ENCODE measurements around the gene TSPAN9.

Gene TSPAN9

DNA sequence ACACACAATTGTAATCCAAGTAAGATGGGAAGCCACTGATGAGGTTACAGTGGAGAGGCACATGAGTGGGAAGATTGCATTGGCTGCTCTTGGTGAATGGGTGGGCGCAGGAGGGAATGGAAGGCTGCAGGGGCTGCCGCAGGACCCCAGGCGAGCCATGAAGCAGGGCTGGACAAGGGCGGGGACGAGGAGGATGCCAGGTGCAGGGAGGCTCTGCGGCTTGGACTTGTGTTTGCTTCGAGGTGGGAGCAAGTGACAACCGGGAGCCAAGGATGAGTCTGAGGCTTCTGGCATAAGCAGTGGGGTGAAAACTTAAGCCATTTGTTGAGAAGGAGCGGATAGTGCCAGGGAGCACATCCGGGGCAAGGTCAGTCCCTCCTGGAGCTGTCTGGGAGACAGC lies 115.0 kb downstream of the TSPAN9 start:
- POLR2A ChIA-PET: interaction anchor here (0.9 kb wide), 1 partner anchor 18 kb away, joined by 3 read pairs; no protein-coding TSS in a partner anchor
- CTCF ChIA-PET: interaction anchor here (1.0 to 1.7 kb wide), 3 partner anchors 7 to 85 kb away, joined by 3 to 7 read pairs (median 4); no protein-coding TSS in a partner anchor
- Histone ChIP-seq H3K4me1 (ENCODE audit: control extremely low read depth in 1 of 4, control insufficient read depth in 4 of 4, insufficient read depth in 4 of 4, low read length in 3 of 4) (peaks cover 0 to 17% (median 6%) of the 10 kb centered on the region in 4 experiments), H3K4me3 (ENCODE audit: control insufficient read depth in 1 of 7, extremely low read depth in 1 of 7, insufficient read depth in 4 of 7, low read depth in 2 of 7, low read length in 6 of 7) (no peak overlapping the region), H3K27ac (ENCODE audit: insufficient read depth in 1 of 2, low read depth in 1 of 2, low read length in 2 of 2, poor library complexity in 1 of 2, severe bottlenecking in 2 of 2) (no peak overlapping the region), H3K36me3 (ENCODE audit: control insufficient read depth in 4 of 4, insufficient read depth in 4 of 4, low read length in 3 of 4) (no peaks in the 10 kb centered on the region), H3K27me3 (replicated peaks in 2 of 5; ENCODE audit: control insufficient read depth in 4 of 5, insufficient read depth in 5 of 5, low read length in 4 of 5) (peaks cover 0 to 34% (median 25%) of the 10 kb centered on the region in 5 experiments), H3K9me3 (ENCODE audit: control extremely low read depth in 1 of 5, control insufficient read depth in 4 of 5, insufficient read depth in 2 of 5, low read depth in 1 of 5, low read length in 4 of 5) (no peaks in the 10 kb centered on the region)
- DNase-seq: no peak
- 95% methylated on average over 10 of the region's 10 CpGs for WGBS (ENCODE audit: insufficient coverage)

DNA sequence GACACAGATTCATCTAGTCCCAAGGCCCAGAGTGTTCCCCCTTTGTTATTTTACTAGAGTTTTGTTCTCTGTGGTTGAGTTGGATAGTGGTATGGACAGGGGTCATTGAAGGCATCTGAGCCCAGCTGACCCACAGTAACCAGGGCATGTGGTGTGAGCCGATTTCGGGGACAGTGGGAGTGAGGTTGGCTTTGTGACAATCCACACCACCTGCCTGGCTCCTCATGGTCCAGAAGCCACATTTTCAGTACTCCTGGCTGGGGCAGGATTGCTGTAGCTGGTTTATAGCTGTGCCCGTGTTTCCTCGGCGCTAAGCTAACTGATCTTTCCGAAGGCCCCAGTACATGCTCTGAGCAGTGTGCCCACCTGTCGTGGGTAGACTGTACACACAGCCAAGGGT lies 116.0 kb downstream of the TSPAN9 start:
- Histone ChIP-seq H3K9me3 (ENCODE audit: control extremely low read depth in 1 of 5, control insufficient read depth in 4 of 5, insufficient read depth in 2 of 5, low read depth in 1 of 5, low read length in 4 of 5) (no peaks in the 10 kb centered on the region), H3K4me3 (ENCODE audit: control insufficient read depth in 1 of 7, extremely low read depth in 1 of 7, insufficient read depth in 4 of 7, low read depth in 2 of 7, low read length in 6 of 7) (no peak overlapping the region), H3K36me3 (ENCODE audit: control insufficient read depth in 4 of 4, insufficient read depth in 4 of 4, low read length in 3 of 4) (no peaks in the 10 kb centered on the region), H3K4me1 (ENCODE audit: control extremely low read depth in 1 of 4, control insufficient read depth in 4 of 4, insufficient read depth in 4 of 4, low read length in 3 of 4) (peaks cover 0 to 17% (median 6%) of the 10 kb centered on the region in 4 experiments), H3K27me3 (replicated peaks in 2 of 5; ENCODE audit: control insufficient read depth in 4 of 5, insufficient read depth in 5 of 5, low read length in 4 of 5) (peaks cover 0 to 31% (median 28%) of the 10 kb centered on the region in 5 experiments), H3K27ac (ENCODE audit: insufficient read depth in 1 of 2, low read depth in 1 of 2, low read length in 2 of 2, poor library complexity in 1 of 2, severe bottlenecking in 2 of 2) (no peak overlapping the region)
- CTCF ChIA-PET: interaction anchor here (1.0 to 4.0 kb wide), 6 partner anchors 8 to 84 kb away, joined by 3 to 16 read pairs (median 4); no protein-coding TSS in a partner anchor
- no peak for DNase-seq
- POLR2A ChIA-PET: interaction anchor here (0.9 kb wide), 1 partner anchor 19 kb away, joined by 3 read pairs; no protein-coding TSS in a partner anchor
- 99% methylated on average over 7 of the region's 7 CpGs for WGBS (ENCODE audit: insufficient coverage)

DNA sequence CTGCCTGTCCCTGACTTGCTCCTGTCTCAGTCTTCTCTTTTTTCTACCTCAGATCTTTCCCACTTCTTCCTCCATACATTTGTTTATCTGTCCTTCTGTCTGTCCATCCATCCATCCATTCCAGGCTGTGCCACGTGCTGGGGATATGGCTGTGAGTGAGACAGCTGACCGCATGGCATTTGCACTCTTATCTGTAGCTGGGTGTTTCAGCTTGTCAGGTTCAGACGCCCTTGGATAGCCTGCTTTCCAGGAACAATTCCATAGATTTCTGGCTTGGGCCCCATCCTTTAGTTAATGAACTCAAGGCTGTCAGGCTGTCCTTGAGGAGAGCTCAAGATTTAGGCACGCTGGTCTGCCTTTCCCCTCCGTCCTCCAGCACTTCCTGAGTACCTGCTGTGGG lies 116.6 kb downstream of the TSPAN9 start:
- ChIA-PET POLR2A (no interaction called here), CTCF (interaction anchor here (0.8 to 4.0 kb wide), 8 partner anchors 9 to 73 kb away, joined by 3 to 16 read pairs (median 4); no protein-coding TSS in a partner anchor)

DNA sequence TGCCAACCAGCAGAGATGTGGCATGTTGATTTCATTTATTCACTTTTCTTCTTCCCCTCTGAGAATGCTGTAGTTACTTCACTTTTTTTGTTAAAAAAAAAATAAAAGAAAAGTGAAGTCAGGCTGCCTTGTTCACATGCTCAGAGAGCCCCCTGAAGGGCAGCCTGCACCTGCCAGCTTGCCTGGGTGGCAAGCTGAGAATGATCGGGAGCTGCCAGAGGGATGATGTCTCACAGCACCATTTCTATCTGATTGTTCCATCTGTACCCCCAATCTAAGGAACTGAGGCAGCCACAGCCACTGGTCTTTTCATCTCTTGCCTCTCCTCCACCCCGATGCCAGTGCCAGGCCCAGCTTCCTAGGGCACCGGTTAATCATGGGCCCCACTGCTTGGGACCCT lies 118.2 kb downstream of the TSPAN9 start:
- WGBS (ENCODE audit: insufficient coverage): 100% methylated on average over 3 of the region's 3 CpGs
- ChIA-PET CTCF (interaction anchor here (1.4 to 4.0 kb wide), 4 partner anchors 11 to 61 kb away, joined by 7 to 16 read pairs (median 8); no protein-coding TSS in a partner anchor), POLR2A (no interaction called here)
- no peak overlapping the region for H3K27ac ChIP-seq (ENCODE audit: insufficient read depth in 1 of 2, low read depth in 1 of 2, low read length in 2 of 2, poor library complexity in 1 of 2, severe bottlenecking in 2 of 2)
- H3K4me1 ChIP-seq (ENCODE audit: control extremely low read depth in 1 of 4, control insufficient read depth in 4 of 4, insufficient read depth in 4 of 4, low read length in 3 of 4): peaks cover 0 to 21% (median 15%) of the 10 kb centered on the region in 4 experiments
- H3K9me3 ChIP-seq (ENCODE audit: control extremely low read depth in 1 of 5, control insufficient read depth in 4 of 5, insufficient read depth in 2 of 5, low read depth in 1 of 5, low read length in 4 of 5): no peaks in the 10 kb centered on the region
- H3K36me3 ChIP-seq (ENCODE audit: control insufficient read depth in 4 of 4, insufficient read depth in 4 of 4, low read length in 3 of 4): no peaks in the 10 kb centered on the region
- peaks cover 0 to 48% (median 24%) of the 10 kb centered on the region in 5 experiments for H3K27me3 ChIP-seq (replicated peaks in 2 of 5; ENCODE audit: control insufficient read depth in 4 of 5, insufficient read depth in 5 of 5, low read length in 4 of 5)
- H3K4me3 ChIP-seq (ENCODE audit: control insufficient read depth in 1 of 7, extremely low read depth in 1 of 7, insufficient read depth in 4 of 7, low read depth in 2 of 7, low read length in 6 of 7): no peak overlapping the region
- peak in 2 of 3 donors; percentile 24 to 34 for DNase-seq

More for the DNA sequence above, 116.6 kb downstream of the TSPAN9 start:
- no peak overlapping the region for H3K27ac ChIP-seq (ENCODE audit: insufficient read depth in 1 of 2, low read depth in 1 of 2, low read length in 2 of 2, poor library complexity in 1 of 2, severe bottlenecking in 2 of 2)
- no peaks in the 10 kb centered on the region for H3K9me3 ChIP-seq (ENCODE audit: control extremely low read depth in 1 of 5, control insufficient read depth in 4 of 5, insufficient read depth in 2 of 5, low read depth in 1 of 5, low read length in 4 of 5)
- 97% methylated on average over 5 of the region's 5 CpGs for WGBS (ENCODE audit: insufficient coverage)
- no peak overlapping the region for H3K4me3 ChIP-seq (ENCODE audit: control insufficient read depth in 1 of 7, extremely low read depth in 1 of 7, insufficient read depth in 4 of 7, low read depth in 2 of 7, low read length in 6 of 7)
- peaks cover 0 to 33% (median 27%) of the 10 kb centered on the region in 5 experiments for H3K27me3 ChIP-seq (replicated peaks in 2 of 5; ENCODE audit: control insufficient read depth in 4 of 5, insufficient read depth in 5 of 5, low read length in 4 of 5)
- H3K36me3 ChIP-seq (ENCODE audit: control insufficient read depth in 4 of 4, insufficient read depth in 4 of 4, low read length in 3 of 4): no peaks in the 10 kb centered on the region
- DNase-seq: no peak
- peaks cover 0 to 17% (median 6%) of the 10 kb centered on the region in 4 experiments for H3K4me1 ChIP-seq (ENCODE audit: control extremely low read depth in 1 of 4, control insufficient read depth in 4 of 4, insufficient read depth in 4 of 4, low read length in 3 of 4)

DNA sequence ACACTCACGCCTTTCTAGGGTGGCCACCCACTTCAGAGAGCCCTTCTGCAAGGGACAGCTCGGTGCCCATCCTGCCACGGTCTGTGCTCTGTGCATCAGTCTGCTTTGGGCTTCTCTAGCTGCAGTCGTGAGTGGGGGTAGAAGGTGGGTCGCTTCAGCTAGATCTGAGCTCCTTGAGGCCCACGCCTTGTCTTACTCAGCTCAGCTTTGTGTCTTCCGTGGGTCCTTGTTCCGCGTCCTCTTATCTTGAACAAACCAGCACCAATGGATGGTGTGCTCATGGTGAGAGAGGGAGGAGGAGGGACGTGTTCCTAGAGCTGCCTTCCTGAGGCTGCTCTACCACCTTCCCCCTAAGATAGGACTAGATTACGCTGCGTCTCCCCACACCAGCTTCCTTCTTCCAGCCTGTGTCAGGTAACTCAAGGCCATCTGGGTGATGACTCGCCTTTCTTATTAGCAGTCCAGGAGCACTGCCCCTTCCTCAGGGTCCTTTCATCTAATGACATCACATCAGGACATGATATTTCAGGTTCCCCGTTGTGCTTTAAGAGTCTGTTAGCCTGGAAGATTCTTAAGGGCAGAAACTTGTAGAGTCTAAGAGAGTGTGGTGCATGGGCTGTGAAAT lies 118.8 kb downstream of the TSPAN9 start:
- ChIA-PET POLR2A (no interaction called here), CTCF (interaction anchor here (0.5 to 4.0 kb wide), 6 partner anchors 11 to 120 kb away, joined by 3 to 16 read pairs (median 8); no protein-coding TSS in a partner anchor)
- peak in 1 of 3 donors; percentile 26 for DNase-seq
- Histone ChIP-seq H3K36me3 (ENCODE audit: control insufficient read depth in 4 of 4, insufficient read depth in 4 of 4, low read length in 3 of 4) (no peaks in the 10 kb centered on the region), H3K4me1 (ENCODE audit: control extremely low read depth in 1 of 4, control insufficient read depth in 4 of 4, insufficient read depth in 4 of 4, low read length in 3 of 4) (peaks cover 0 to 21% (median 18%) of the 10 kb centered on the region in 4 experiments), H3K4me3 (ENCODE audit: control insufficient read depth in 1 of 7, extremely low read depth in 1 of 7, insufficient read depth in 4 of 7, low read depth in 2 of 7, low read length in 6 of 7) (no peak overlapping the region), H3K27ac (ENCODE audit: insufficient read depth in 1 of 2, low read depth in 1 of 2, low read length in 2 of 2, poor library complexity in 1 of 2, severe bottlenecking in 2 of 2) (no peak overlapping the region), H3K9me3 (ENCODE audit: control extremely low read depth in 1 of 5, control insufficient read depth in 4 of 5, insufficient read depth in 2 of 5, low read depth in 1 of 5, low read length in 4 of 5) (no peaks in the 10 kb centered on the region), H3K27me3 (replicated peaks in 2 of 5; ENCODE audit: control insufficient read depth in 4 of 5, insufficient read depth in 5 of 5, low read length in 4 of 5) (peaks cover 0 to 54% (median 26%) of the 10 kb centered on the region in 5 experiments)
- WGBS (ENCODE audit: insufficient coverage): 81% methylated on average over 10 of the region's 14 CpGs

DNA sequence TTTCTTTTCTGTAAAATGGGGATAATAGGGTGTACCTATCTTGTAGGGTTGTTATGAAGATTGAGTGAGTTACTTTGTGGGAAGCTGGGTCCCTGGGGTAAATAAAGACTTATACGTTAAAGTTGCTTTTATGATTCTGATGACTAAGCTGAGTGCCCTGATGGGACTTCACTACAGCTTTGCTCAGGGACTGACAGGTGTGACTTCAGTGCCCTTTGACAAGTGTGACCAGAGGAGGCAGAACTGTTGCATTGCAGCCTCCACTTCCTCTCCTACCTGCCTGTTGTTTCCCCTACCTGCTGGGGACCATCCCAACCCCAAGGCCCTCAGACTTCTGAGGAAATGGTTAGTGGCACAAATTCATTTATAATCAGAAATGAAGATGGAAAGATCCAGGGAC lies 119.3 kb downstream of the TSPAN9 start:
- Histone ChIP-seq H3K27ac (ENCODE audit: insufficient read depth in 1 of 2, low read depth in 1 of 2, low read length in 2 of 2, poor library complexity in 1 of 2, severe bottlenecking in 2 of 2) (no peak overlapping the region), H3K9me3 (ENCODE audit: control extremely low read depth in 1 of 5, control insufficient read depth in 4 of 5, insufficient read depth in 2 of 5, low read depth in 1 of 5, low read length in 4 of 5) (no peaks in the 10 kb centered on the region), H3K4me3 (ENCODE audit: control insufficient read depth in 1 of 7, extremely low read depth in 1 of 7, insufficient read depth in 4 of 7, low read depth in 2 of 7, low read length in 6 of 7) (no peak overlapping the region), H3K27me3 (replicated peaks in 2 of 5; ENCODE audit: control insufficient read depth in 4 of 5, insufficient read depth in 5 of 5, low read length in 4 of 5) (peaks cover 0 to 59% (median 31%) of the 10 kb centered on the region in 5 experiments), H3K4me1 (ENCODE audit: control extremely low read depth in 1 of 4, control insufficient read depth in 4 of 4, insufficient read depth in 4 of 4, low read length in 3 of 4) (peaks cover 0 to 24% (median 20%) of the 10 kb centered on the region in 4 experiments), H3K36me3 (ENCODE audit: control insufficient read depth in 4 of 4, insufficient read depth in 4 of 4, low read length in 3 of 4) (no peaks in the 10 kb centered on the region)
- ChIA-PET POLR2A (no interaction called here), CTCF (interaction anchor here (0.9 to 4.0 kb wide), 7 partner anchors 11 to 121 kb away, joined by 3 to 16 read pairs (median 7); no protein-coding TSS in a partner anchor)
- no peak for DNase-seq
- WGBS (ENCODE audit: insufficient coverage): 77% methylated on average over 1 of the region's 1 CpG

Data from common myeloid progenitor, CD34-positive (primary cell).